HTR-8/SVneo (cell line): ENCODE measurements around the gene PDZD4.

ENCODE experiments used
- DNase-seq: peaks from one replicate; pipeline ENCODE4 v3.0.0; 2011; ENCODE audit warnings: low spot score, mixed read lengths; ENCODE audit not compliant: insufficient read length
- FAIRE-seq: peaks from 2 replicates; lab custom pipeline; 2011; peaks lifted over from hg19 to GRCh38; lab: Jason Lieb, UNC

Gene PDZD4

DNA sequence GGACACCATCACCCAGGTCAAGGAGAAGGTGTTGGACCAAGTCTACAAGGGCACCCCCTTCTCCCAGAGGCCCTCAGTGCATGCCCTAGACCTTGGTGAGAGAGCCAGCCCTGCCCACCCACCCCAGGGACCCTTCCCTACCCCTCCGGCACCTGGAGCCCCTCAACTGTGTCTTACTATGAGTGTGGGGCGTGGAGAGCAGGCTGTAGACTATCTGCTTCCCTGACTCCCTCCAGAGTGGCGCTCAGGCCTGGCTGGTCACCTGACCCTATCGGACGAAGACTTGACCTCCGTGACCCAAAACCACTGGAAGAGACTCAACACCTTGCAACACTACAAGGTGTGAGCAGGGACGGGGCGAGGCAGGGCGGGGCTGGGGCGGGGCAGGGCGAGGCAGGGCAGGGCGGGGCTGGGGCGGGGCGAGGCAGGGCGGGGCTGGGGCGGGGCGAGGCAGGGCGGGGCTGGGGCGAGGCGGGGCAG is 54.2 kb downstream of the PDZD4 start:
- DNase-seq, result no peak
- no peak for FAIRE-seq

GRCh38 chrX:153775293-153776119 is 54.8 kb downstream of the PDZD4 start:
- DNase-seq, result no peak
- no peak for FAIRE-seq

DNA sequence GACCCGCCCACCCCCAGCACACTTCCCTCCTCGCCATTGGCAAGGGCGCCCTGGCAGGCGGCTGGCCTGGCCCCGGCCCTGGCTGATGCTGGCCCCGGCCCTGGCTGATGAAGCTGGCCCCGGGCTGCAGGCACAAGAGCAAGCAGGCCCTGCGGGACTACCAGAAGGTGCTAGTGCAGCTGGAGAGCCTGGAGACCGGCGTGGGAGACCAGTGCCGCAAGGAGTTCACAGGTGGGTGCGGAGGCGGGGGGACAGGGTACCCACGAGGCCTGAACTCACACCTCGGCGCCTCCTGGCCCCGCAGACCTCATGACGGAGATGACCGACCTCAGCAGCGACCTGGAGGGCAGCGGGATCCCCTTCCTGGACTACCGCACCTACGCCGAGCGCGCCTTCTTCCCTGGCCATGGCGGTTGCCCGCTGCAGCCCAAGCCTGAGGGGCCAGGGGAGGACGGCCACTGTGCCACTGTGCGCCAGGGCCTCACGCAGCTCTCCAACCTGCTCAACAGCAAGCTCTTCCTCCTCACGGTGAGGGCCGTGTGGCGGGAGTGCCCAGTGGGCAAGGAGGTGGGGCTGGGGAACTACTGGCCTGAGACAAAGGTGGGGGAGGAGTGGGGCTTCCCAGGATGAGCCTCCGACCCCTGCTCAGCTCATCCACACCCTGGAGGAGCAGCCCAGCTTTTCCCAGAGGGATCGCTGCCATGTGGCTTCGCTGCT is 55.6 kb downstream of the PDZD4 start:
- no peak for FAIRE-seq
- DNase-seq, result no peak

DNA sequence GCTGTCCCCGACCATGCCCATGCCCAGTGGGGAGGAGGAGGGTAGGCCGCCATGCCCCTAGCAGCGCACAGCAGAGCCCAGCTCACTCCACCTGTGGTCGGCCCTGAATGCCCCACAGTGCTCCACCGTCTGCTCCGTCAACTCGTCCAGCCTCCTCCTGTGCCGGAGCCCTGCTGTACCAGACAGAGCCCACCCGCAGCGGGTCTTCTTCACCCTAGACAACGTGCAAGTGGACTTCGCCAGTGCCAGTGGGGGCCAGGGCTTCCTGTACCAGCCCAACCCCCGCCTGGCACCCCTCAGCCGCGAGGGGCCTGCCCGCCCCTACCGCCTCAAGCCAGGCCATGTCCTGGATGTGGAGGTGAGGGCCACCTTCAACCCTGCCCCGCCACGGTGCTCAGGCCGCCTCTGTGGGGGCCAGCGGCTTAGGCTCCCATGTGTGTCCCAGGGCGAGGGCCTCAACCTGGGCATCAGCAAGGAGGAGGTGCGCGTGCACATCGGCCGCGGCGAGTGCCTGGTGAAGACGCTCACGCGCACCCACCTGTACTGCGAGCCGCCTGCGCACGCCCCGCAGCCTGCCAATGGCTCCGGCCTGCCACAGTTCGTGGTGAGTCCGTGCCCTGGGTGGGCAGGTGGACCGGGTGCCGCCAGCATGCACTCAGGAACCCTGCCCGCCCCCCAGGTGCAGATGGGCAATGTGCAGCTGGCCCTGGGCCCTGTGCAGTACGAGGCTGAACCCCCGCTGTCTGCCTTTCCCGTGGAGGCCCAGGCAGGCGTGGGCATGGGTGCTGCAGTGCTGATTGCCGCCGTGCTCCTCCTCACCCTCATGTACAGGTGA is 56.4 kb downstream of the PDZD4 start:
- FAIRE-seq (no peak), DNase-seq (no peak)

DNA sequence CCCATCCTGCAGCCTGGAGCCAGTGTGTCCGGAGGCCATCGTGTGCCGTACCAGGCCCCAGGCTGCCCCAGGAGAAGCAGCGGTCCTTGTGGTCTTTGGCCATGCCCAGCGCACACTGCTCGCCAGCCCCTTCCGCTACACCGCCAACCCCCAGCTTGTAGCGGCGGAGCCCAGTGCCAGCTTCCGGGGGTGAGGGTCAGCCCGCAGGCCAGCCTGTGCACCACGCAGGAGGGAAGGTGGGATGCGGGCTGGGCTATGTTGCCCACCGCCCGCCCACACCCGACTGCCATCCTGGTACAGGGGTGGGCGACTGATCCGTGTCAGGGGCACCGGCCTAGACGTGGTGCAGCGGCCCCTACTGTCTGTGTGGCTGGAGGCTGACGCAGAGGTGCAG is 57.1 kb downstream of the PDZD4 start:
- FAIRE-seq (no peak), DNase-seq (no peak)

DNA sequence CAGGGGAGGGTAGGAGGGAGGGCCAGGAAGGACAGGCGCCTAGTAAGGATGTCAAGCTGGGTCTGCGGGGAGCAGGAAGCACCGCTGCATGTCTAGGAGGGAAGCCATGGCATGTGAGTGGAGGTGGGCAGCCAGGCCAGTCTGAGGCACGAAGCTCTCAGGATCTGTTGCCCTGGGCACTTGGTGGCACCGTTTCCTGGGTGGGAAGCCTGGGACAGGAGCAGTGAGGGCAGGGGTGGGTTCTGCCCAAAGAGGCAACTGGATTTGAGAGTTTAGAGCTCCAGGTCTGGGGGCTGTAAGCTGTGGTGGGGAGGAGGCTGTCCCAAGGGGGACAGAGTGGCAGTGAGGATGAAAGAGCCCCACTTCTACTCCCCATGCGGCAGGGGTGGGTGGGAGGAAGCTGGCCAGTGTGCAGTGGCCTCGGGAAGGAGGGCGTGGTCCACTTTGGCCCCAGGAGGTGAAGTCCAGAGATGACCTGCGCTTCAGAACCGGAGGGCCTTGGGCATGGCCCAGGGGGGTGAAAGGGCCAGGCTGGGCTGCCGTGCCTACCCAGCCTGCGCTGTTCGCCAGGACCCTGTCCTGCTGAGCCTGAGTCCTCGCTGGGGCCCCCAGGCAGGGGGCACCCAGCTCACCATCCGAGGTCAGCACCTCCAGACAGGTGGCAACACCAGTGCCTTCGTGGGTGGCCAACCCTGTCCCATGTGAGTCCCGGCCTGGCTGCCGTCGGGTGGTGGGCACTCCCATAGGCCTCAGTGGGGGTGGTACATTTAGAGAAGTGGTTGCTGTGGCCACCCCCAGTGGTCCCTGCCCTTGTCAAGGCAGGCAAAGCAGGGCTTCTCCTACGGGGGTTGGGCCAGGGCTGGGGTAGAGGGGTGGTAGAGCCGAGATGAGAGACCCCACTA is 57.8 kb downstream of the PDZD4 start:
- no peak for DNase-seq
- no peak for FAIRE-seq

GRCh38 chrX:153771415-153772315 is 58.7 kb downstream of the PDZD4 start:
- DNase-seq (no peak), FAIRE-seq (no peak)

GRCh38 chrX:153770601-153771414 is 59.5 kb downstream of the PDZD4 start:
- FAIRE-seq, result no peak

DNA sequence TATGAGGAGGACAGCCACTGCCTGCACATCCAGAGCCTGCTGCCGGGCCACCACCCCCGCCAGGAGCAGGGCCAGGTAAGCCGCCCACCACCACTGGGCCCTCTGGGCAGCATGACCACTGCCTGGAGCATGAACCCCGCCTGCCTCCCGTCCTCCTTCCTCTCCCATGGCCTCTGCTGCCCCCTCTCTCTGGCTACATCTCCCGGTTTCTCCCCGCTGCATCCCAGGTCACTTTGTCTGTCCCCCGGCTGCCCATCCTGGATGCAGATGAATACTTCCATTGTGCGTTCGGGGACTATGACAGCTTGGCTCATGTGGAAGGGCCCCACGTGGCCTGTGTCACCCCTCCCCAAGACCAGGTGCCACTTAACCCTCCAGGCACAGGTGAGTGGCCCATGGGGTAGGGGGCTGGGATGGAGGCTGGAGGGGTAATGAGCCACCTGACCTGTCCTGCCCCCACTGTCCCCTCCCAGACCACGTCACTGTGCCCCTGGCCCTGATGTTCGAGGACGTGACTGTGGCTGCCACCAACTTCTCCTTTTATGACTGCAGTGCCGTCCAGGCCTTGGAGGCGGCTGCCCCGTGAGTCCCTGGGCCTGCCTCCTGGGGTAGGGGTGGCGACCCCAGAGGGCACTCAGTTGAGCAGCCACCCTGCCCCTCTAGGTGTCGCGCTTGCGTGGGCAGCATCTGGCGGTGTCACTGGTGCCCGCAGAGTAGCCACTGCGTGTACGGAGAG is 60.3 kb downstream of the PDZD4 start:
- no peak for DNase-seq
- no peak for FAIRE-seq

More at GRCh38 chrX:153770601-153771414, 59.5 kb downstream of the PDZD4 start:
- DNase-seq, result no peak

GRCh38 chrX:153769158-153769864 is 61.0 kb downstream of the PDZD4 start:
- DNase-seq (no peak), FAIRE-seq (no peak)

DNA sequence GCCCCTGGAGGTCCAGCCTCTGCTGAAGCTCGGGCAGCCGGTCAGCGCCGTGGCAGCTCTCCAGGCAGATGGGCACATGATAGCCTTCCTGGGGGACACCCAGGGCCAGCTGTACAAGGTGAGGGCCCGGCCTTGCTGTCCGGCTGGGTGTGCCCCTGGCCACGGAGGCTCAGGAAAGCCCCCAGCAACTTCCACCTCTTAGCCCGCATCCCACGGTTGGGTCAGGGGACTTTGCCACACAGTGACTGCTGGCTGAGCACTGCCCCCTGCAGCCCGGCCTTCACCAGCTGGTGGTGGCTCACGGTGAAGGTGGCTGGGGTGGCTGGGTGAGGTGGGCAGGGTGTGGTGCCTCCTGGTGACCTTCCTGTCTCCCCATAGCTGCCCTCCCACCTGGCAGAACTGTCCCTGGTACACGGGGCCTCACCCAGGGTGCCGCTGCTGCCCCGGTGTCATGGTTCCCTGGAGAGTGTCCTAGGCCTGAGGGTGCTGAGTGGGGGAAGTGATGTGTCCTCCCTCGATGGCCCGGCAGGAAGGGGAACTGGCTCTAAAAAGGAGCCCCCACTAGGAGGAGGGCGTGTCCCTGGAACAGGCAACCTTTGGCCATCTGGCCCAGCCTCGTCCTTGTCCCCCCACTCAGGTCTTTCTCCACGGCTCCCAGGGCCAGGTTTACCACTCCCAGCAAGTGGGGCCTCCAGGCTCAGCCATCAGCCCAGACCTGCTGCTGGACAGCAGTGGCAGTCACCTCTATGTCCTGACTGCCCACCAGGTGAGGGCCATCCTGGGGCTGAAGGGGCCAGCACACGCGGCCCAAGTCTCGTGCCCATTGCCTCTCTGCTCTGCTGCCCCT is 61.8 kb downstream of the PDZD4 start:
- FAIRE-seq (no peak), DNase-seq (no peak)

DNA sequence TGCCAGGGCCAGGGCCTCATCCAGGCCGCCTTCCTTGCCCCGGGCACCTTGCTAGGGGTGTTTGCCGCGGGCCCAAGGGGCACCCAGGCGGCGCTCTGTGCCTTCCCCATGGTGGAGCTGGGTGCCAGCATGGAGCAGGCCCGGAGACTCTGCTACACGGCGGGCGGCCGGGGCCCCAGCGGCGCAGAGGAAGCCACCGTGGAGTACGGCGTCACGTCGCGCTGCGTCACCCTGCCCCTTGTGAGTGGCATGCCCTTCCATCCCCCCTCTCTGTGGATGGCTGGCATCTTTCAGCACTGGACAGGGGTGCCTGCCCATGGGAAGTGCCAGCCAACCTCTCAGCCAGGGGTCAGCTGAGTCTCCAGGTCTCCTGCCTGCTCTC is 62.7 kb downstream of the PDZD4 start:
- DNase-seq (no peak), FAIRE-seq (no peak)

DNA sequence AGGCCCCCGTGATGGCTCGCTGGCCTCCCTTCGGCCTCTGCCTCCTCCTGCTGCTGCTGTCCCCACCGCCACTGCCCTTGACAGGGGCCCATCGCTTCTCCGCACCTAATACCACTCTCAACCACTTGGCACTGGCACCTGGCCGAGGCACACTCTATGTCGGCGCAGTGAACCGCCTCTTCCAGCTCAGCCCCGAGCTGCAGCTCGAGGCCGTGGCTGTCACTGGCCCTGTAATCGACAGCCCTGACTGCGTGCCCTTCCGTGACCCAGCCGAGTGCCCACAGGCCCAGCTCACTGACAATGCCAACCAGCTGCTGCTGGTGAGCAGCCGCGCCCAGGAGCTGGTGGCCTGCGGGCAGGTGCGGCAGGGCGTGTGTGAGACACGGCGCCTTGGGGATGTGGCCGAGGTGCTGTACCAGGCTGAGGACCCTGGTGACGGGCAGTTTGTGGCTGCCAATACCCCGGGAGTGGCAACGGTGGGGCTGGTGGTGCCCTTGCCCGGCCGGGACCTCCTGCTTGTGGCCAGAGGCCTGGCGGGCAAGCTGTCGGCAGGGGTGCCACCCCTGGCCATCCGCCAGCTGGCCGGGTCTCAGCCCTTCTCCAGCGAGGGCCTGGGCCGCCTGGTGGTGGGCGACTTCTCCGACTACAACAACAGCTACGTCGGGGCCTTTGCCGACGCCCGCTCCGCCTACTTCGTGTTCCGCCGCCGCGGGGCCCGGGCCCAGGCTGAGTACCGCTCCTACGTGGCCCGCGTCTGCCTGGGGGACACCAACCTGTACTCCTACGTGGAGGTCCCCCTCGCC is 63.3 kb downstream of the PDZD4 start:
- DNase-seq, result no peak
- no peak for FAIRE-seq

DNA sequence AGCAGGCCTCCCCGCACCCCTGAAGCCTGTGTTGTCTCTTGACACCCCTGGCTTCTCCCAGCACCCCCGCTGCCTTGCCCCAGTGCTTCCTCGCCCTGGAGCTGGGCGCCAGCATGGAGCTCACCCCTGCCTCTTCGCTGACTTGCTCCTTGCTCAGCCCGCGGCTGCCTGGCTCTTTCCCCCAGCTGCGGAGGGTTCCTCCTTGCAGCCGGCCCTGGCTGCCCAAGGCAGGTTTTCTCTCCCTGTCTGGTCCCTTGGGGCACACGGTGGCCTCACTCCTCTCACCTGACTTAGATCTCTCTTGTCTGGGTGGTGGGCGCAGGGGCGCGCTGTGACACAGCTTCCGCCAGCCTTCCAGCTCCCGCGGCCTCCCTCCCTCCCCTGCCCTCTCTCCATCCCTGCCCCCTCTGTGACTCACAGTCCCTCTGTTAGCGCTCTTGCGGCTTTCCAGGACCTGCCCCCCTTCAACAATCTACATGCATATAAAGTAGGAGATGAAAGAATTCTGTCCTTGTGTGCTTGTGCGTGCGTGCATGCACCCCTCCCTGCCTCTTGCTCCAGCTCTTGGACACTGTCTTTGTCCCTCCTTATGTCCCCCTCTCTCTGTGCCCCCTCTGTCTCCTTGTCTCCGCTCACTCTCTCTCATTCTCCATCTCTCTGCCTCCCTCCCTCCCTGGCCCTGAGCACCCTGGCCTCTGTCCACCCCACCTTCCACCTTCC is 64.1 kb downstream of the PDZD4 start:
- DNase-seq (peak; percentile 63), FAIRE-seq (no peak)
